Skeletal muscle satellite cell (primary cell): ENCODE data around the gene MAP4. TPM values are rescaled to one million over a fixed set of nuclear protein-coding genes. Genes with fewer than 3 reads are reported as not detected.
"Not testable (repeated sequence)": the region's sequence is repeated elsewhere in the genome, so short reads cannot be mapped to it uniquely, and the experiment has no call there.

ENCODE experiments used
- H3K27me3 ChIP-seq: 2 replicates; pipeline ENCODE4 v1.7.0; 2013; ENCODE audit warnings: low read length; ENCODE audit not compliant: control insufficient read depth, insufficient read depth
- H3K36me3 ChIP-seq: 2 replicates; pipeline ENCODE4 v1.7.0; 2013; ENCODE audit warnings: mild to moderate bottlenecking, control low read depth, low read length; ENCODE audit not compliant: insufficient read depth
- H3K4me1 ChIP-seq: 2 replicates; pipeline ENCODE4 v1.7.0; 2013; ENCODE audit warnings: low read length; ENCODE audit not compliant: control insufficient read depth, insufficient read depth
- H3K4me2 ChIP-seq: 2 replicates; pipeline ENCODE4 v1.7.0; 2013; ENCODE audit warnings: mild to moderate bottlenecking, low read length
- H3K4me3 ChIP-seq: 2 replicates; pipeline ENCODE4 v1.7.0; 2013; ENCODE audit warnings: low read length
- H3K9ac ChIP-seq: 2 replicates; pipeline ENCODE4 v1.7.0; 2013; ENCODE audit warnings: mild to moderate bottlenecking, low read depth, low read length, moderate library complexity
- H3K9me3 ChIP-seq: replicated peaks from 2 replicates; pipeline ENCODE4 v1.7.0; 2013; ENCODE audit warnings: mild to moderate bottlenecking, control low read depth, low read length
- total RNA-seq: library from RNA; depleted of rRNA; stranded (reverse); fragments of >200 nt; gene quantifications from 2 replicates; pipeline ENCODE4 v1.2.3, GENCODE V29; 2012; rRNA removed

The MAP4 gene
- 102 and 117 TPM in 2 replicates for total RNA-seq

- Histone ChIP-seq H3K36me3 (peaks cover 4% of the 10 kb centered on the region), H3K27me3 (no peaks in the 10 kb centered on the region), H3K4me2 (peak within 1 kb of the TSS; percentile 47), H3K9ac (peak within 1 kb of the TSS; percentile 14), H3K9me3 (no peaks in the 10 kb centered on the region), H3K4me1 (peaks cover 60% of the 10 kb centered on the region), H3K4me3 (no peak within 1 kb of the TSS)
Observed at GRCh38 chr3:48016301-48016973, at the start of gene MAP4. MAP4 (minus strand) TSS chr3:48016416; CDS start chr3:47998860, 17,556 bp downstream.

- Histone ChIP-seq H3K36me3 (no peaks in the 10 kb centered on the region), H3K4me2 (peak overlapping the region; percentile 19), H3K9me3 (no peaks in the 10 kb centered on the region), H3K4me1 (peaks cover 33% of the 10 kb centered on the region), H3K9ac (no peak overlapping the region), H3K4me3 (no peak overlapping the region), H3K27me3 (no peaks in the 10 kb centered on the region)
Observed at GRCh38 chr3:48065035-48065434, 48.8 kb upstream of the MAP4 start.

- Histone ChIP-seq H3K4me1 (peaks cover 32% of the 10 kb centered on the region), H3K9me3 (no peaks in the 10 kb centered on the region), H3K4me2 (peak overlapping the region; percentile 19), H3K27me3 (no peaks in the 10 kb centered on the region), H3K36me3 (no peaks in the 10 kb centered on the region), H3K9ac (no peak overlapping the region), H3K4me3 (no peak overlapping the region)
Observed at GRCh38 chr3:48064292-48064829, 48.1 kb upstream of the MAP4 start.

GRCh38 chr3:48061586-48061985 lies 45.4 kb upstream of the MAP4 start:
- H3K9ac ChIP-seq, H3K9me3 ChIP-seq, H3K36me3 ChIP-seq, H3K4me3 ChIP-seq, H3K4me2 ChIP-seq, H3K27me3 ChIP-seq: not testable (repeated sequence)
- peaks cover 35% of the 10 kb centered on the region for H3K4me1 ChIP-seq

GRCh38 chr3:48058091-48058490 lies 41.9 kb upstream of the MAP4 start:
- H3K4me3 ChIP-seq = no peak overlapping the region
- peak overlapping the region; percentile 51 for H3K4me2 ChIP-seq
- H3K27me3 ChIP-seq = no peaks in the 10 kb centered on the region
- peaks cover 12% of the 10 kb centered on the region for H3K4me1 ChIP-seq
- H3K9ac ChIP-seq = no peak overlapping the region
- H3K36me3 ChIP-seq = peaks cover 2% of the 10 kb centered on the region
- H3K9me3 ChIP-seq = no peaks in the 10 kb centered on the region

- peaks cover 12% of the 10 kb centered on the region for H3K4me1 ChIP-seq
Observed at GRCh38 chr3:48057521-48057920, 41.3 kb upstream of the MAP4 start.

GRCh38 chr3:48047841-48048464 lies 31.7 kb upstream of the MAP4 start:
- H3K9ac ChIP-seq = no peak overlapping the region
- no peaks in the 10 kb centered on the region for H3K4me1 ChIP-seq
- H3K4me3 ChIP-seq = no peak overlapping the region
- no peaks in the 10 kb centered on the region for H3K9me3 ChIP-seq
- H3K27me3 ChIP-seq = no peaks in the 10 kb centered on the region
- H3K4me2 ChIP-seq = no peak overlapping the region
- H3K36me3 ChIP-seq = peaks cover 8% of the 10 kb centered on the region

More at GRCh38 chr3:48057521-48057920, 41.3 kb upstream of the MAP4 start:
- Histone ChIP-seq H3K27me3 (no peaks in the 10 kb centered on the region), H3K9me3 (no peaks in the 10 kb centered on the region), H3K4me2 (no peak overlapping the region), H3K9ac (no peak overlapping the region), H3K4me3 (no peak overlapping the region), H3K36me3 (peaks cover 2% of the 10 kb centered on the region)

- no peak overlapping the region for H3K4me2 ChIP-seq
- H3K9me3 ChIP-seq = no peaks in the 10 kb centered on the region
Observed at GRCh38 chr3:48042071-48042760, 26.0 kb upstream of the MAP4 start.

GRCh38 chr3:48039487-48040190 lies 23.4 kb upstream of the MAP4 start:
- H3K4me1 ChIP-seq = peaks cover 29% of the 10 kb centered on the region
- H3K9ac ChIP-seq = peak overlapping the region; percentile 37
- H3K9me3 ChIP-seq = no peaks in the 10 kb centered on the region
- H3K4me3 ChIP-seq = no peak overlapping the region
- no peaks in the 10 kb centered on the region for H3K27me3 ChIP-seq
- H3K36me3 ChIP-seq = no peaks in the 10 kb centered on the region
- H3K4me2 ChIP-seq = peak overlapping the region; percentile 52

More at GRCh38 chr3:48042071-48042760, 26.0 kb upstream of the MAP4 start:
- Histone ChIP-seq H3K9ac (no peak overlapping the region), H3K36me3 (no peaks in the 10 kb centered on the region), H3K27me3 (no peaks in the 10 kb centered on the region), H3K4me3 (no peak overlapping the region), H3K4me1 (peaks cover 29% of the 10 kb centered on the region)

GRCh38 chr3:48038971-48039481 lies 22.8 kb upstream of the MAP4 start:
- H3K4me1 ChIP-seq = peaks cover 33% of the 10 kb centered on the region
- H3K9me3 ChIP-seq = no peaks in the 10 kb centered on the region
- peak overlapping the region; percentile 52 for H3K4me2 ChIP-seq
- no peak overlapping the region for H3K4me3 ChIP-seq
- H3K36me3 ChIP-seq = no peaks in the 10 kb centered on the region
- H3K27me3 ChIP-seq = no peaks in the 10 kb centered on the region
- H3K9ac ChIP-seq = peak overlapping the region; percentile 37
